GM12891 (cell line): ENCODE measurements around the gene CST11.
"Not testable (repeated sequence)": the region's sequence is repeated elsewhere in the genome, so short reads cannot be mapped to it uniquely, and the experiment has no call there.

ENCODE experiments used
- DNase-seq: peaks from one replicate; pipeline ENCODE4 v3.0.0; 2011; ENCODE audit warnings: low spot score; ENCODE audit not compliant: insufficient read length
- FAIRE-seq: peaks from 2 replicates; lab custom pipeline; 2011; peaks lifted over from hg19 to GRCh38; lab: Jason Lieb, UNC
- PAX5 ChIP-seq: IDR thresholded peaks from 2 replicates; pipeline ENCODE4 v1.6.1; 2011; ENCODE audit warnings: low read length, moderate library complexity, mild to moderate bottlenecking; ENCODE audit not compliant: insufficient read depth, severe bottlenecking
- POLR2A ChIP-seq: IDR thresholded peaks from 2 replicates; pipeline ENCODE4 v1.6.1; 2011; ENCODE audit warnings: low read depth, low read length, control low read depth
- POLR2AphosphoS5 ChIP-seq: IDR thresholded peaks from 2 replicates; pipeline ENCODE4 v1.6.1; 2011; ENCODE audit warnings: low read depth, low read length, control low read depth
- POU2F2 ChIP-seq: IDR thresholded peaks from 2 replicates; pipeline ENCODE4 v1.6.1; 2011; ENCODE audit warnings: low read depth, mild to moderate bottlenecking, control low read depth, low read length, moderate library complexity
- SPI1 ChIP-seq: IDR thresholded peaks from 2 replicates; pipeline ENCODE4 v1.6.1; 2011; ENCODE audit warnings: low read depth, low read length, control low read depth
- TAF1 ChIP-seq: IDR thresholded peaks from 2 replicates; pipeline ENCODE4 v1.6.1; 2011; ENCODE audit warnings: low read depth, low read length, control low read depth

CST11 gene

GRCh38 chr20:23482138-23482537 lies 29.5 kb upstream of the CST11 start:
- no peak for TF ChIP-seq POLR2AphosphoS5
- TF ChIP-seq POLR2A: no peak
- DNase-seq: no peak
- FAIRE-seq: no peak

GRCh38 chr20:23479043-23479442 lies 26.4 kb upstream of the CST11 start:
- FAIRE-seq: no peak
- TF ChIP-seq POLR2A (no peak), SPI1 (no peak), POLR2AphosphoS5 (no peak), POU2F2 (no peak), PAX5 (no peak), TAF1 (no peak)
- DNase-seq: no peak

- no peak for TF ChIP-seq SPI1
- TF ChIP-seq POLR2AphosphoS5: no peak
- no peak for TF ChIP-seq PAX5
- TF ChIP-seq POU2F2: no peak
- TF ChIP-seq POLR2A: no peak
- no peak for TF ChIP-seq TAF1
- no peak for DNase-seq
- FAIRE-seq: no peak
Observed at GRCh38 chr20:23477223-23477622, 24.5 kb upstream of the CST11 start.

GRCh38 chr20:23476015-23476754 lies 23.5 kb upstream of the CST11 start:
- FAIRE-seq (no peak), DNase-seq (no peak)
- TF ChIP-seq TAF1: no peak
- TF ChIP-seq POU2F2: no peak
- no peak for TF ChIP-seq SPI1
- TF ChIP-seq POLR2A: no peak
- TF ChIP-seq POLR2AphosphoS5: no peak
- TF ChIP-seq PAX5: no peak

GRCh38 chr20:23475395-23475794 lies 22.7 kb upstream of the CST11 start:
- no peak for DNase-seq
- TF ChIP-seq SPI1 (no peak), POU2F2 (no peak), TAF1 (no peak), POLR2A (no peak), POLR2AphosphoS5 (no peak), PAX5 (no peak)
- no peak for FAIRE-seq

GRCh38 chr20:23473293-23473692 lies 20.6 kb upstream of the CST11 start:
- not testable (repeated sequence) for FAIRE-seq, DNase-seq

GRCh38 chr20:23472306-23472705 lies 19.6 kb upstream of the CST11 start:
- not testable (repeated sequence) for FAIRE-seq

GRCh38 chr20:23466961-23467360 lies 14.3 kb upstream of the CST11 start:
- DNase-seq, FAIRE-seq: not testable (repeated sequence)

More at GRCh38 chr20:23472306-23472705, 19.6 kb upstream of the CST11 start:
- not testable (repeated sequence) for DNase-seq

- FAIRE-seq (no peak), DNase-seq (no peak)
- no peak for TF ChIP-seq POLR2A
- TF ChIP-seq TAF1: no peak
- no peak for TF ChIP-seq POLR2AphosphoS5
- no peak for TF ChIP-seq POU2F2
- no peak for TF ChIP-seq PAX5
Observed at GRCh38 chr20:23461180-23461579, 8.5 kb upstream of the CST11 start.

GRCh38 chr20:23459461-23460150 lies 6.9 kb upstream of the CST11 start:
- FAIRE-seq: no peak
- no peak for DNase-seq
- no peak for TF ChIP-seq SPI1
- no peak for TF ChIP-seq POLR2A
- no peak for TF ChIP-seq PAX5
- no peak for TF ChIP-seq POLR2AphosphoS5
- TF ChIP-seq POU2F2: no peak
- TF ChIP-seq TAF1: no peak

- no peak for TF ChIP-seq SPI1
- no peak for TF ChIP-seq POLR2AphosphoS5
- no peak for TF ChIP-seq POU2F2
- no peak for TF ChIP-seq POLR2A
- no peak for TF ChIP-seq PAX5
- no peak for TF ChIP-seq TAF1
- no peak for FAIRE-seq
Observed at GRCh38 chr20:23456873-23457272, 4.2 kb upstream of the CST11 start.

More at GRCh38 chr20:23456873-23457272, 4.2 kb upstream of the CST11 start:
- no peak for DNase-seq
